ENCODE measurements around the gene SIX5.

DNA sequence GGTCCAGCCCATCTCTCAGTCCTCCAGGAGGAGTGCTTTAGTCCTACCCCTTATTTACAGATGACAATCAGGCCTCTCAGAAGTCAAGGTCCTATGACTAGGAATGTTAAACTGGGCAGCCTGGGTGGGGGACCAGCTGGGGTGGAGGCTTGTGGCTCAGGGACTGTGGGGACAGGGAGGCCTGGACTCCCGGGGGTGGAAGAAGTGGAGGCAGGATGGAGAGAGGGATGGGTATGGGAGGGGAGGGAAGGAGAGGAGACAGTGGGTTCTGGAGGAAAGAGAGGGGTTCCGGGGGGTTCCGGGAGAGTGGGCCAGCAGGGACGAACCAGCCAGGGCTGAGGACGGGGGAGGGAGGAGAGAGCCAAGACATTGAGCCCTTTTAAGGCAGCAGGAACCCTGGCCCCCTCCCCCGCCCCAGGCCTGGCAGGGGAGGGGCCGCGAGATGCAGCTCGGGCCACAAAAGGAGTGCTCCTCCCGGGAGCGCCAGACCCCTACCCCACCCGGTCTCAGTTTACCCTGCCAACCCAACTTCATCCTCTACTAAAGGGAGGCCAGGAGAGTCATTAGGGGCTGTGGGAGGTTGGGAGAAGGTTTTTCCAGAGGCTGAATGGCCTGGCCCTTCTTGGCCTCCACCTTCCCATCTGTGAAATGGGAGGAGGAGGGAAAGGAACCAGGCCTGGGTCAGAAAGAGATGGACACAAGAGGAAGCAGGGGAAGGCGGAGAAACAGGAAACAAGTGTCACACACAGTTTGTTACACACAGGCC is 11.6 kb upstream of the SIX5 start:
- TF ChIP-seq, protein P1, sequence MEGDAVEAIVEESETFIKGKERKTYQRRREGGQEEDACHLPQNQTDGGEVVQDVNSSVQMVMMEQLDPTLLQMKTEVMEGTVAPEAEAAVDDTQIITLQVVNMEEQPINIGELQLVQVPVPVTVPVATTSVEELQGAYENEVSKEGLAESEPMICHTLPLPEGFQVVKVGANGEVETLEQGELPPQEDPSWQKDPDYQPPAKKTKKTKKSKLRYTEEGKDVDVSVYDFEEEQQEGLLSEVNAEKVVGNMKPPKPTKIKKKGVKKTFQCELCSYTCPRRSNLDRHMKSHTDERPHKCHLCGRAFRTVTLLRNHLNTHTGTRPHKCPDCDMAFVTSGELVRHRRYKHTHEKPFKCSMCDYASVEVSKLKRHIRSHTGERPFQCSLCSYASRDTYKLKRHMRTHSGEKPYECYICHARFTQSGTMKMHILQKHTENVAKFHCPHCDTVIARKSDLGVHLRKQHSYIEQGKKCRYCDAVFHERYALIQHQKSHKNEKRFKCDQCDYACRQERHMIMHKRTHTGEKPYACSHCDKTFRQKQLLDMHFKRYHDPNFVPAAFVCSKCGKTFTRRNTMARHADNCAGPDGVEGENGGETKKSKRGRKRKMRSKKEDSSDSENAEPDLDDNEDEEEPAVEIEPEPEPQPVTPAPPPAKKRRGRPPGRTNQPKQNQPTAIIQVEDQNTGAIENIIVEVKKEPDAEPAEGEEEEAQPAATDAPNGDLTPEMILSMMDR (IDR thresholded peaks at IDR 0.05) = no peak
- TF ChIP-seq POLR2A (IDR thresholded peaks at IDR 0.05) = no peak
